ENCODE data around the gene ZMYND8.
A peak's percentile ranks its signal among the peaks of the same experiment; 100 is the strongest.
"Not testable (repeated sequence)": the region's sequence is repeated elsewhere in the genome, so short reads cannot be mapped to it uniquely, and the experiment has no call there.

The ZMYND8 gene

DNA sequence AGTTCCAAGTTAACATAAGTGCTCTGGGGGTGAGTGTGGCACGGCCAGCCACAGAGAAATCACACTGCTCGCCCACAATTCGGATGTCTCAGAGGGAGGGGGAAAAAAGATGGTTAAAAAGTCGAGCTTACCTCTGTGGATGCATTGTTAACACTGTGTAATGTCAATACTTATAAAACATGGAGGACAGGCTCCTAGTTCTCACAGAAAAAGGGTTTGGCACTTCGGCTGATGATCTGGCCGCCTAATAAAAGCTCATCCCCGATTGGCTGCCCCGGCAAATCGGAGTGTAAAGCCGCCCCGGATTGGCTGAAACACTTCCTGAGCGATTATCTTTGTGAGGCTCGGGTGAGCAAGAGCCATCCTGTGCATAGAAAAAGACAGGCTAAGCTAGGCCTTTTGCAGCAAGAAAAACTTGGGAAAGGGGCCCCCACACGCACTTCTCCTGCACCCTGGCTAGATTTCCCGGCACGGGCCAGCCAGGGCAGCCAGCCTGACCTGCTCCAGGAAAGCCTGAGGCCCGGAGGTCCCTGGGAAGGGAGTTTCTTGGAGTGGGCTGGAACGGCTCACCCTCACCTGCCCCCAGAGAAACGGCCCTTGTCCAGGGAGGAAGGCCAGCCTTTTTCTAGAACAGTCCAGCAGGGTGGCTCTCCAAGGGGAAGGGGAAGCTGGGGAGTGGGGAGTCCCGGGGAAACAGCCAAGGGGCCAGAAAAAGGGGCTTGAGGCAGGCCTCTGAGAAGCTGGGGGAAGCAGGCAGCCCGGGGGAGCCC lies at the start of gene ZMYND8:
Gene ZMYND8 (minus strand): TSS at position 174 of the 770 bp plus-strand sequence. CDS start 29 bp downstream, at position 145.
- DNase-seq, result peak; percentile 89

DNA sequence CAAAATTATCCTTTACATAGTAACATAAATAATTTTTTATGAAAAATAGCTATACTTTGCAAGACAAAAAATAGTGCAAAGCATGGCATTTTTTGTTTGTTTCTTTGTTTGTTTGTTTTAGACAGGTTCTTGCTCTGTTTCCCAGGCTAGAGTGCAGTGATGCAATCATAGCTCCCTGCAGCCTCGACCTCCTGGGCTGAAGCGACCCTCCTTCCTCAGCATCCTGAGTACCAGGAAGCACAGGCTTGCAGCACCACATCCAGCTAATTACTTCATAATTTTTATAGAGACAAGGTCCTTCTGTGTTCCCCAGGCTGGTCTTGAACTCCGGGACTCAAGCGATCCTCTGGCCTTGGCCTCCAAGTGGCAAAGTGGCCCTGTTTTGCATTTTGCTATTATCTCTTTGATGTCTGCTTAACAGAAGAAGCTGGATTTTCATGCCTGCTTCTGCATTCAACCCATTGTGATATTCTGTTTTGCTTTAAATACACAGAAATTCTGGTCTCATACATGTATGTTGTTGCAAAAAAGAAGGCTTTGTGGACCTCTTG lies 49.4 kb upstream of the ZMYND8 start:
- no peak for DNase-seq

DNA sequence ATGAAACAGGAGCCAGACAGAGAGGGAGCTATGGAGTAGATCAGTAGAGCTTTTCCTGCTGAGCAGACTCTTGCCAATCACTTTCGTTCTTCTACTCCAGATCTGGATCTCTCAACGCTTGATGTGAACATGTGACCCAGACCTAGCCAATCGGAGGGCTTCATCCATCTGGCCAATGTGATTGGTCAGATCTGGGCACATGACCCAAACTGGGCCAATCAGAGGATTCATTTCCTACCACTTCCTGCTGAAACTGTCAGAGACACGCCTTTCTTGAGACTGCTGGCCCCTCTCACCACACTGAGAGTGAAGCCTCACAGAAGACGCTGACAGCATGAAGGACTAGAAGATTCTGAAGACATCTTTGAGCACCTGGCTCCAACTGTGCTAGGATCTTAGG lies 44.2 kb upstream of the ZMYND8 start:
- DNase-seq, result no peak

DNA sequence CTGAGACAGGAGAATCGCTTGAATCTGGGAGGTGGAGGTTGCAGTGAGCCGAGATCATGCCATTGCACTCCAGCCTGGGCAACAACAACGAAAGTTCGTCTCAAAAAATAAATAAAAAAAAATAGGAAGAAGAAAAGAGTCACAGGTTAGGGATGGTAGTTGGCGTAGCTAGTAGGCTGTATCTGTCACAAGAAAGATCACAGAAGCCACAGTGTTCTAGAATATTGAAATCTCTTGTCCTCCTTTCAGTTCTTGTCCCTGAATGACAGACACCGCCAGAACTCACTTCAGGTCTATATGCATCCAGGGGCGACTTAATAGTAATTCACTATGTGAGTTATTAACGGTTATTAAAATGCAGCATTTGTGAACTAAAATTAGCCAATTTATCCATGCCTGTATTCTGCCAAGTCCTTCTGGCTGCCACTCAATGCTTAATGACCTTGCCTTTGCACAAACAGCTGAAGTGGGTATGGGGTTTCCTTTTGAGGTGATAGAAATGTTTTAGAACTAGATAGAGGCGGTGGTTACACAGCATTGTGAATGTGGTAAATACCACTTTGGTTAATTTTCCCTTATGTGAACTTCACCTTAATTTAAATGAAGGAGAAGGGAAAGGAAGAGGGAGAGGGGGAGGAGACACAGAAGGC lies 41.3 kb upstream of the ZMYND8 start:
- no peak for DNase-seq

DNA sequence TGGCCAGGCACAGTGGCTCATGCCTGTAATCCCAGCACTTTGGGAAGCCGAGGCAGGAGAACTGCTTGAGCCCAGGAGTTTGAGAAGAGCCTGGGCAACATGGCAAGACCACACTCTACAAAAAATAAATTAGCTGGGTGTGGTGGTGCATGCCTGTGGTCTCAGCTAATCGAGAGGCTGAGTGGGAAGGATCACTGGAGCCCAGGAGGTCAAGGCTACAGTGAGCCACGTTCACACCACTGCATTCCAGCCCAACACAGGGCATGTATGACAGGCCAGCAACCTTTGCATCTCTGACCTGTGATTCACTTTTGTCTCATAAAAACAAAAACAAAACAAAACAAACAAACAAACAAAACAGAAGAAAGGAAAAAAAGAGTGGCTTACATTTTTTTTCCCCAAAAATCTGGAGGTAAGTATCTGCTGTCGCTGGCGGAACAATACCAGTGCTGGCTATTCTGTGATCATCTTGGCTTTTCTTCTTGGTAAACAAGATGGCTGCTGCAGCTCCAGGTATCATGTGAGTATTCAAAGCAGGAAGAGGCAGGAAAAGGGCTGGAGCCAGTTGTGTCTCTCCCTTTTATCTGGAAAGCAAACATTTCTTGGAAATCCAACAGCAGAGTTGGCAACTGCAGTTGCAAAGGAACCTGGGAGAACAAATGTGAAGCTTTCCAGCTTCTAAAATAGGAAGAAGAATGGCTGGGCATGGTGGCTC lies 40.4 kb upstream of the ZMYND8 start:
- DNase-seq, result no peak

DNA sequence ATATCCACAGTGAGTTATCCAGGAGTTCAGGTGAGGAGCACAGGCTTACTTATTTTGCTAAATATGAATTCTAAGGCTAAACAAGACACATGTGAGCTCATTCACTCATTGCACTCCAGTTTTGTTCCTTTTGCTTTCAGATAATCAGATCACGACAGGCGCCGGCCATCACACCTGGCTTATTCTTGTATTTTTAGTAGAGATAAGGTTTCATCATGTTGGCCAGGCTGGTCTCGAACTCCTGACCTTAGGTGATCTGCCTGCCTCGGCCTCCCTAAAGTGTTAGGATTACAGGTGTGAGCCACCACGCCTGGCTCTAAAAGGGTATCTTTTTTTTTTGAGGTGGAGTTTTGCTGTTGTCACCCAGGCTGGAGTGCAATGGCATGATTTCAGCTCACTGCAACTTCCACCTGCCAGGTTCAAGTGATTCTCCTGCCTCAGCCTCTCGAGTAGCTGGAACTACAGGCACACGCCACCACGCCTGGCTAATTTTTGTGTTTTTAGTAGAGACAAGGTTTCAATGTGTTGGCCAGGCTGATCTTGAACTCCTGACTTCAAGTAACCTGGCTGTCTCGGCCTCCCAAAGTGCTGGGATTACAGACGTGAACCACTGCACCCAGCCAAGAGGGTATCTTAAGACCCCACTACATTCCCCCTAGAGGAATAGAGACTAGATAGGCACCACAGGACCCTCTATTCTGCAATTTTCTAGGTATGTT lies 37.5 kb upstream of the ZMYND8 start:
- DNase-seq, result not testable (repeated sequence)

DNA sequence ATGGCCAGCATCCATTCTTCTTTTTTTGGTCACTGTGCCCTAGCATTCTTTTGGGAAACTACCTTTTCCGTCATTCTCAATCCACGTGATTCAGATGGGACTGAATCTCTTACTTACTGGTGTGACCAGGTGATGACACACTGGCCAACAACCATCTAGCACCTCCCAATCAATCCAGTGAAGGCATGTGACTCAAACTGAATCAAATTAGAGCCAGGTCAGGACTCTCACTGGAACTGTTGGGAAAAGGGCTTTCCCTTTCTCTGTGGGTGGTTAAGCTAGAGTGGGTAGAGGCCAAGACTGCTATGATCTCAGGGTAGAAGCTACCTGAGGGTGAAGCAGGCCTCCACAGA lies 36.2 kb upstream of the ZMYND8 start:
- no peak for DNase-seq

DNA sequence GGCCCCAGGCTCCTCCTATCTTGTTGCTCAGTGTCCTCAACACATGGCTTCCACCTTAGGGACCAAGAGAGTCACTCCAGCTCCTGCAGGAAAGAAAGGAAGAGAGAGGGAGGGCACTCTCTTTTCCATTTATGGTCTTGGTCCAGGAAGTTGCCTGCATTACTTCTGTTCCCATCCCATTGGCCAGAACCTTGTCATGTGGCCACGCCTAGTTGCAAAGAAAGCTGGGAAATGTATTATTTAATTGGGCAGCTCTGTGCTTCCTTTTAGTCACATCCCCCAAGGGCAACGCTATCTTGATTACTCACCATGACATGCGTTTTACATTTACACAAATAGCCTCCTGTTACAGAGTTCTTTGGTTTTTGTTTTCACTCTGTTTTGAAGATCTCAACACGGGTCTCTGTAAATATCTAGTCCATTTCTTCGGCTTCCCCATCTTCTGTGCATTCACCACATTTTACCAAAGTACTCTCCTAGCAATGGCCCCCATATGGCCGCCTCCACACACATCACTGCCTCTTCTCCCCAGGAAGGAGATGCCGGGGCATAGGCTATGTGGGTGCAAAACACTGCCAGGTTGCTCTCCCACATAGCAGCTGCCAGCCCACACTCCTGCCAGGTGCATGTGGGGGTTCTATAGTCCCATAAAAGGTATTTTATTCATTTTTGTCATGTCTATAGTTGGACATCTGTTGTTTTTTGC lies 35.7 kb upstream of the ZMYND8 start:
- no peak for DNase-seq

DNA sequence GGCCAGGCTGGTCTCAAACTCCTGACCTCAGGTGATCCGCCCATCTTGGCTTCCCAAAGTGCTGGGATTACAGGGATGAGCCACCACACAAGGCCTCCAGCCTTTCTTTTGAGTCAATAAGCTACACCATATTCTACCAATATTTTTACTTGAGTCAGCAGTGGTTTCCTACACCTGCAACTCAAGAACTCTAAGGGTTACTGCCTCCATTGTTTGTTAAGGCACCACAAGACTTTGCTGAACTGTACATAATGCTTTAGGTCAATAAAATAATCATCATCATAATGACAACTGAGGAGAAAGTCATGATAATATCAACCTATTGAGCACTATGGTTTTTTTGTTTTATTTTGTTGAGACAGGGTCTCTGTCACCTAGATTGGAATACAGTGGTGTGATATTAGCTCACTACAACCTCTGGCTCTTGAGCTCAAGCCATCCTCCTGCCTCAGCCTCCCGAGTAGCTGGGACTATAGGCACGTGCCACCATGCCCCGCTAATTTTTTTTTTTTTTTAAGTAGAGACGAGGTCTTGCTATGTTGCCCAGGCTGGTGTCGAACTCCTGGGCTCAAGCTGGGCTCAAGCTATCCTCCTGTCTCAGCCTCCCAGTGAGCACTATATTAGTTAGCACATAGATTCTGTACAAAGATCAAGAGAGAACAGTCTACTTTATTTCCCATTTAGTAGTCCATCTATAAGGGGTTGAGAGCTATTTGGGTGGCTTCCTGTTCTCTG lies 34.9 kb upstream of the ZMYND8 start:
- DNase-seq, result no peak

DNA sequence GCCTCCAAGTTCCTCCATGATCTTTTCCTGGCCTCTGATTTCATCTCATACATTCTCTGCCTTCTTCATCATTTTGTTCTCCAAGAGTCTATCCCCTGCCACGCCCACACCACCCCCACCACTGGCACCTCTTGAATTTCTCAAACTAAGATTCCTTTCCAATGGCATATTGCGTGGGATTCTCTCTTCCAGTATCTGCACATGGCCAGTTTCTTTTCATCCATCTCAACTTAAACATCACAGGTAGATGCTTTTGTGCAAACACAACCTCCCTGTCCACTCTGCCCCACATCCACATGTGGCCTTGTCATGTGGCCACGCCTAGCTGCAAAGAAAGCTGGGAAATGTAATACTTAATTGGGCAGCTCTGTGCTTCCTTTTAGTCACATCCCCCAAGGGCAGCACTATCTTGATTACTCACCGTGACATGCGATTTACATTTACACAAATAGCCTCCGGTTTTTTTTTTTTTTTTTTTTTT lies 33.4 kb upstream of the ZMYND8 start:
- DNase-seq, result no peak

DNA sequence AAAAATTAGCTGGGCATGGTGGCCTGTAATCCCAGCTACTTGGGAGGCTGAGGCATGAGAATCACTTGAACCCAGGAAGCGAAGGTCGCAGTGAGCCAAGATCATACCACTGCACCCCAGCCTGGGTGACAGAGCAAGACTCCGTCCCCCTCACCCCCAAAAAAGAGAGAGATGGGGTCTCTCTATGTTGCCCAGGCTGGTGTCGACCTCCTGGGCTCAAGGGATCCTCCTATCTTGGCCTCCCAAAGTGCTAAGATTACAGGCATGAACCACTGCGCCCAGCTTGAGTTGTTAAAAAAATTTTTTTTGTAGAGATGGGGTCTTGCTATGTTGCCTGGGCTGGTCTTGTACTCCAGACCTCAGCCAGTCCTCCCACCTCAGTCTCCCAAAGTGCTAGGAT lies 29.5 kb upstream of the ZMYND8 start:
- DNase-seq, result not testable (repeated sequence)

DNA sequence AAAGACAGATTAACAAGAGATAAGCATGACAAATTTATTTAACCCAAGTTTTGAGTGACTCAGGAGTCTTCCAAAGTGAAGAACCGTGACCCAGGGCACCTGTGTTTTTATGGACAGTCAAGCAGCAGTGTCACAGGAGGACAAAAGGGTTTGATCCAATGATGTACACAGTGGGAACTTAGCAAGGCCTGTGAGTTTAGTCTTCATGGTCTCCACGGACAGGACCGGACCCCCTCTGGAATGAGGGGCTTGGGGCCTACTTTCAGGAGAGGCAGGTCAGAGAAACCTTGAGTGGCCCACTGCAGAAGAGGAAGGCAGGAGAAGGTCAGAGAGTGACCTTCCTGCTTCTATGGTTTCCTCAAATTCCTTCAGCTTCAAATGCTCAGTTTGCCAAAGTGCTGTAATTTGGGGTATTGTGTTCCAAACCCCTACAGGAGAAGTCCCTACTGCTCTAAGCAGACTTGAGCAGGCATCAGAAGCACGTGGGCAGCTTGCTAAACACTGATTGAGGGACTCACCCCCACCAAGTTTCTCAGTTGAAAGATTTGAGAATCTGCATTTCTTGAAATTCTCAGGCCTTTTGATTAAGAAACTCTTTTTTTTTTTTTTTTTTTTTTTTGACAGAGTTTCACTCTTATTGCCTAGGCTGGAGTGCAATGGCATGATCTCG lies 26.4 kb upstream of the ZMYND8 start:
- no peak for DNase-seq

DNA sequence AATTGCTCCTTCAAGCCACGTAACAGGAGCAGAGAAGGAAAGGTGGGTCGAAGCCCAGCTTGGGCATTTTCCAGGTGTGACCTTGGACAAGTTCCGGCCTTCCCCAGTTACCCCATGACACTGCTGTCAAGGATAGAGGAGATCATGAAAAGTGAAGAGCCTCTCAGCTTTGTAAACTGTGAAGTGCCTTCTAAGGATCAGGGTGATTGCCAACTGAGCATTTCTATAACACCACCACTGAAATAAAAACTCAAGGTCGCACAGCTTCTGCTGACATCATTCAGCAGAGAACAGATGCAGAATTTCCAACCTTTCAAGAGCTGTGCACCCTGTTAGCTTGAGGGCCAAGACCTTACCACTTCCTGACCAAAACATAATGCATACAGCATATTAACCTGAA lies 24.0 kb upstream of the ZMYND8 start:
- no peak for DNase-seq

DNA sequence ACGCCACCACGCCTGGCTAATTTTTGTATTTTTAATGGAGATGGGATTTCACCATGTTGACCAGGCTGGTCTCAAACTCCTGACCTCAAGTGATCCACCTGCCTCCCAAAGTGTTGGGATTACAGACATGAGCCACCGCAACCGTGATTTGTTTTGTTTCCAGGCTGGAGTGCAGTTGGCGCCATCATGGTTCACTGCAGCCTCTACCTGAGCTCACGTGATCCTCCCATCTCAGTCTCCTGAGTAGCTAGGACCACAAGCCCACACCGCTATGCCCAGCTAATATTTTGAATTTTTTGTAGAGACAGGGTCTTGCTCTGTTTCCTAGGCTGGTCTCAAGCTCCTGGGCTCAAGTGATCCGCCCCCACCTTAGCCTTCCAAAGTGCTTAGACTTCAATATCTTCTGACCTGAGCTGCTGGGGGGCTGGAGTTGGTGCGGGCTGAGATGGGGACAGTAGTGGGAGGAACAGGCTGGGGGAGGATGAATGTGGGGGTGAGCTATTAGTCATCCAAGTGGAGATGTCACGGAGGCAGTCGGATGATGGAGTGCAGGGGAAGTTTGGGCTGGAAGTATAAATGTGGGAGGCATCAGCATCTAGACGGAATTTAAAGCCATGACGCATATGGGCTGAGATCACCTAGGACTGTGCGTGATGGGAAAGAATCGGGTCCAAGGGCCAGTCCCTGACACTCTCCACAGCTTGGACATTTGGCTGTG lies 23.1 kb upstream of the ZMYND8 start:
- no peak for DNase-seq

DNA sequence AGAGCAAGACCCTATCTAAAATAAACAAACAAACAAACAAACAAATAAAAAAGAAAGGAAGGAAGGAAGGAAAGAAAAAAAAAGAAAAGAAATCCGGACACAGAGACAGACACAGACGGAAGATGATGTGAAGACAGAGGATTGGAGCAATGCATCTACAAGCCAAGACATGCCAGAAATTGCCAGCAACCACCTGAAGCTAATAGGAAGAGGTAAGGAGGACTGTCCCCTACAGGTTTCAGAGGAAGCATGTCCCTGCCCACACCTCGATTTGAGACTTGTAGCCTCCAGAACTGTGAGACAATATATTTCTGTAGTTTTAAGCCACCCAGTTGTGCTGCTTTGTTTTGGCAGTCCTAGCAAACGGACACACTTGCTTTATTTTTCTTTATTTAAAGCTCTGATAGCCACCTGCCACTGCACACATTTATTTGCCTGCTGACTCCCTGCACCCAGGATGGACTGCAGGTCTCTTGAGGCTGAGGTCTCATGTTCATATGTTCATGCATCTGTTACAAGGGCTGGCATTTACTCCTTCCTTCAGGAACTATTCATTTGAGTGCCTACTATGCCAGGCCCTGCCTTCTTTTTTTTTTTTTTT lies 20.7 kb upstream of the ZMYND8 start:
- no peak for DNase-seq

DNA sequence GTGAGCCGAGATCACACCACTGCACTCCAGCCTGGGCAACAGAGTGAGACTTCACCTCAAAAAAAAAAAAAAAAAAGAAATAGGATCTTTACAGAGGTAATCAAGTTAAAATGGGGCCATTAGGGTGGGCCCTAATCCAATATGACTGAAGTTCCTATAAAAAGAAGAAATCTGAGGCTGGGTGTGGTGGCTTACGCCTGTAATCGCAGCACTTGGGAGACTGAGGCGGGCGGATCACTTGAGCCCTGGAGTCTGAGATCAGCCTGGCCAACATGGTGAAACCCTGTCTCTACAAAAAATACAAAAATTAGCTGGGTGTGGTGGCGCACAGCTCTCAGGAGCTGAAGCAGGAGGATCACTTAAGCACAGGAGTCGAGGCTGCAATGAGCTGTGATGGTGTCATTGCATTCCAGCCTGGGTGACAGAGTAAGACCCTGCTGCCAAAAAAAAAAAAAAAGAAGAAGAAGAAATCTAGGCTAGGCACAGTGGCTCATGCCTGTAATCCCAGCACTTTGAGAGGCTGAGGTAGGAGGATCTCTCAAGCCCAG lies 19.7 kb upstream of the ZMYND8 start:
- not testable (repeated sequence) for DNase-seq

DNA sequence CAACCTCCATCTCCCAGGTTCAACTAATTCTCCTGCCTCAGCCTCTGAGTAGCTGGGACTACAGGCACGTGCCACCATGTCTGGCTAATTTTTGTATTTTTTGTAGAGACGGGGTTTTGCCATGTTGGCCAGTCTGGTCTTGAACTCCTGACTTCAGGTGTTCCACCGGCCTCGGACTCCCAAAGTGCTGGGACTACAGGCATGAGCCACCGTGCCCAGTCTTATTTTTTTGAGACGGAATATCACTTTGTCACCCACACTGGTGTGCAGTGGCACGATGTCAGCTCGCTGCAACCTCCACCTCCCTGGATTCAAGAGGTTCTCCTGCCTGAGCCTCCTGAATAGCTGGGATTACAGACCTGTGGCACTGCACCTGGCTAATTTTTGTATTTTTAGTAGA lies 17.6 kb upstream of the ZMYND8 start:
- DNase-seq, result not testable (repeated sequence)

DNA sequence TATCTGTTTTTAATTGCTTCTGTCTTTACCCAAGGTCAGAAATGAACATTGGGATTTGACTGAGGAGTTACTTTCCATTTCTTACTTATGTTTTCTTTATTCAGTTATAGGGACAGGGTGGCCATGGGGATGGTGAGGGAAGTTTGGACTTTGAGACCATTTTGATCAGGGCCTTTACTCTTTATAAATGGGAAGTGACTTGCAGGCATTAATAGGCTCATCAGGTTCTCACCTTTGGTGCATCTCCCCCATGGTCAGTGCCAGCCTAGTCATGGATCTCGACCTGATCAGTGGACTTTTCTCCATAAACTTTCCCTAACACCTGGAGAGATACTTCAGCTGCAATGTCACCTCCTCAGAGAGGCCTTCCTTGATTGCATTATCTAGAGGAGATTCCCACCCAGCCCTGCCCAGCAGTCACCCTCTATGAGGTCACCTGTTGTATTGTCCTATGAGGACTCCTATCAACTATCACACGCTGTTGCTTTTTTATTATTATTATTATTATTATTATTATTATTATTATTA lies 16.8 kb upstream of the ZMYND8 start:
- no peak for DNase-seq
